Uterus (tissue), 2 donors: ENCODE data around the gene UBE4A.

ENCODE experiments used
- POLR2A ChIP-seq, 2 donors: fragments of 450-650 bp; IDR thresholded peaks; one replicate each; pipeline ENCODE4 v1.6.1; 2016; ENCODE audit warnings: antibody characterized with exemption in 2 of 2, mild to moderate bottlenecking in 1 of 2, moderate library complexity in 1 of 2
- TF ChIP-seq, protein P1 (sequence below), 4 experiments: fragments of 200-600 bp in 2 of 4; fragments of 450-650 bp in 2 of 4; sonication (generic) in 2 of 4; IDR thresholded peaks; one replicate each; pipeline ENCODE4 v1.5.1; 2016 to 2019; ENCODE audit warnings: antibody characterized with exemption in 4 of 4, mild to moderate bottlenecking in 2 of 4, moderate library complexity in 1 of 4

DNA sequence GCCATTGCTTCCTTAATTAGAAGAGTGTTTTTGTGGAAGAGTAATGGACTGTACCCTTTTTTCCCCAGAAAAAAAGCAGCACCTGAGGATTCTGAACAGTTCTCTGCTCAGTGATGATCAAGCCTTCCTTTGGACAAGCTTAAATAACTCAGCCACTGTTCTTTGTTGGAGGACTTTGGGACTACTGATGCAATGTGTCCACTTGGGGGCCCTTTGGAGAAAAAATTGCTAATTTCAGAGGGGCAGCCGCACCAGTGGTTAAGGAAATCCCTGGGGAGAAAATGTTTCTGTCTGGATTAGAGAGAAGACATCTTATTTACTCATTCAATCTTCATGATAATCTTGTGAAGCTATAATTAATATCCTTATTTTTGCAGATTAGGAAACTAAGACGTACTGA is 71.6 kb downstream of the UBE4A start:
- TF ChIP-seq, protein P1, sequence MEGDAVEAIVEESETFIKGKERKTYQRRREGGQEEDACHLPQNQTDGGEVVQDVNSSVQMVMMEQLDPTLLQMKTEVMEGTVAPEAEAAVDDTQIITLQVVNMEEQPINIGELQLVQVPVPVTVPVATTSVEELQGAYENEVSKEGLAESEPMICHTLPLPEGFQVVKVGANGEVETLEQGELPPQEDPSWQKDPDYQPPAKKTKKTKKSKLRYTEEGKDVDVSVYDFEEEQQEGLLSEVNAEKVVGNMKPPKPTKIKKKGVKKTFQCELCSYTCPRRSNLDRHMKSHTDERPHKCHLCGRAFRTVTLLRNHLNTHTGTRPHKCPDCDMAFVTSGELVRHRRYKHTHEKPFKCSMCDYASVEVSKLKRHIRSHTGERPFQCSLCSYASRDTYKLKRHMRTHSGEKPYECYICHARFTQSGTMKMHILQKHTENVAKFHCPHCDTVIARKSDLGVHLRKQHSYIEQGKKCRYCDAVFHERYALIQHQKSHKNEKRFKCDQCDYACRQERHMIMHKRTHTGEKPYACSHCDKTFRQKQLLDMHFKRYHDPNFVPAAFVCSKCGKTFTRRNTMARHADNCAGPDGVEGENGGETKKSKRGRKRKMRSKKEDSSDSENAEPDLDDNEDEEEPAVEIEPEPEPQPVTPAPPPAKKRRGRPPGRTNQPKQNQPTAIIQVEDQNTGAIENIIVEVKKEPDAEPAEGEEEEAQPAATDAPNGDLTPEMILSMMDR (IDR thresholded peaks at IDR 0.05), result no peak
- TF ChIP-seq POLR2A (IDR thresholded peaks at IDR 0.05), result no peak
